Thoracic aorta (tissue), 2 donors: ENCODE results near the gene ZBTB7C. TPM values are rescaled to one million over a fixed set of nuclear protein-coding genes. Genes with fewer than 3 reads are reported as not detected.

Experiments used
- ATAC-seq: fragments of 150-250 bp; one replicate; pipeline ENCODE4 v1.8.0; 2017; ENCODE audit warnings: low read depth; ENCODE audit not compliant: insufficient number of reproducible peaks, low FRiP score
- DNase-seq: peaks from one replicate; pipeline ENCODE4 v3.0.0-alpha.2; 2020; ENCODE audit warnings: low spot score
- H3K27ac ChIP-seq, 2 donors: fragments of 200-600 bp; sonication (generic); 1 replicate in 1 of 2; 2 replicates in 1 of 2; pipeline ENCODE4 v1.5.1; 2016; ENCODE audit warnings: mild to moderate bottlenecking in 2 of 2, moderate library complexity in 2 of 2
- H3K27me3 ChIP-seq: fragments of 200-600 bp; sonication (generic); replicated peaks from 2 replicates; pipeline ENCODE4 v1.6.0; 2016; ENCODE audit warnings: mild to moderate bottlenecking; ENCODE audit not compliant: insufficient read depth
- H3K36me3 ChIP-seq: fragments of 200-600 bp; sonication (generic); one replicate; pipeline ENCODE4 v1.5.1; 2016
- H3K4me1 ChIP-seq, 2 donors: fragments of 200-600 bp; sonication (generic); 1 replicate in 1 of 2; 2 replicates in 1 of 2; pipeline versions ENCODE4 v1.5.1 to v1.6.0; 2016; ENCODE audit warnings: low read depth in 2 of 2, mild to moderate bottlenecking in 1 of 2; ENCODE audit not compliant: control insufficient read depth in 1 of 2
- H3K4me3 ChIP-seq: fragments of 200-600 bp; sonication (generic); 2 replicates; pipeline ENCODE4 v1.5.1; 2016; ENCODE audit warnings: mild to moderate bottlenecking
- H3K9me3 ChIP-seq: fragments of 200-600 bp; sonication (generic); 2 replicates; pipeline ENCODE4 v1.5.1; 2016
- total RNA-seq, 2 donors: library from RNA; depleted of rRNA; stranded (reverse); fragments of >200 nt; gene quantifications; one replicate each; pipeline versions ENCODE4 v1.1.0 to v1.2.3, GENCODE V29; 2016
- TF ChIP-seq, protein P1 (sequence below): fragments of 200-600 bp; sonication (generic); IDR thresholded peaks from one replicate; pipeline ENCODE4 v1.5.1; 2019; ENCODE audit warnings: antibody characterized with exemption

Gene ZBTB7C
- total RNA-seq, 2 donors from 2014 or later: 9.6 to 10.9 TPM

DNA sequence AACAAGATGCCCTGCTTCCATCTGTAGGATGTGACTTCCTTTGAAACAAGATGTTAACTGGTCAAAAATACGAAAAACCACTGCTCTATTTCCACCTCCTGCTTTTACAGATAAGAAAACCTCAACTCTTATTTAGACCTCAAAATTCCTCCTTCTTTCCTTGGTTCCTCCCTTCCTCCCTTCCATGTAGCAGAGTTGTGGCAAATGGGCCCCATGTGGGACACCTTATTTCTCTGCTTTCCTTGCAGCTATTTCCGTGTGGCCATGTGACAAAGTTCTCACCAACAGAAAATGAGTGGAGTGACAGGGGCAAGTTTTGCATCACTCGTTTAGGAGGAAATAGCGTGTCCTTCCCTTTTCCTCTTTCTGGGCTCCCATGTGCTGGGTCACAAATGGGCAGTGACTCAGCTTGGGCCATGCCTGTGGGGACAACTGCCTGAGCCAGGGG, 409.4 kb downstream of the ZBTB7C start:
- Histone ChIP-seq H3K27me3 (no peaks in the 10 kb centered on the region), H3K4me3 (no peak overlapping the region), H3K36me3 (no peaks in the 10 kb centered on the region), H3K27ac (no peak overlapping the region), H3K9me3 (peaks cover 5% of the 10 kb centered on the region), H3K4me1 (peaks cover 4 to 14% of the 10 kb centered on the region in 2 donors)
- ATAC-seq (no peak), DNase-seq (no peak)
- TF ChIP-seq, protein P1, sequence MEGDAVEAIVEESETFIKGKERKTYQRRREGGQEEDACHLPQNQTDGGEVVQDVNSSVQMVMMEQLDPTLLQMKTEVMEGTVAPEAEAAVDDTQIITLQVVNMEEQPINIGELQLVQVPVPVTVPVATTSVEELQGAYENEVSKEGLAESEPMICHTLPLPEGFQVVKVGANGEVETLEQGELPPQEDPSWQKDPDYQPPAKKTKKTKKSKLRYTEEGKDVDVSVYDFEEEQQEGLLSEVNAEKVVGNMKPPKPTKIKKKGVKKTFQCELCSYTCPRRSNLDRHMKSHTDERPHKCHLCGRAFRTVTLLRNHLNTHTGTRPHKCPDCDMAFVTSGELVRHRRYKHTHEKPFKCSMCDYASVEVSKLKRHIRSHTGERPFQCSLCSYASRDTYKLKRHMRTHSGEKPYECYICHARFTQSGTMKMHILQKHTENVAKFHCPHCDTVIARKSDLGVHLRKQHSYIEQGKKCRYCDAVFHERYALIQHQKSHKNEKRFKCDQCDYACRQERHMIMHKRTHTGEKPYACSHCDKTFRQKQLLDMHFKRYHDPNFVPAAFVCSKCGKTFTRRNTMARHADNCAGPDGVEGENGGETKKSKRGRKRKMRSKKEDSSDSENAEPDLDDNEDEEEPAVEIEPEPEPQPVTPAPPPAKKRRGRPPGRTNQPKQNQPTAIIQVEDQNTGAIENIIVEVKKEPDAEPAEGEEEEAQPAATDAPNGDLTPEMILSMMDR: no peak

DNA sequence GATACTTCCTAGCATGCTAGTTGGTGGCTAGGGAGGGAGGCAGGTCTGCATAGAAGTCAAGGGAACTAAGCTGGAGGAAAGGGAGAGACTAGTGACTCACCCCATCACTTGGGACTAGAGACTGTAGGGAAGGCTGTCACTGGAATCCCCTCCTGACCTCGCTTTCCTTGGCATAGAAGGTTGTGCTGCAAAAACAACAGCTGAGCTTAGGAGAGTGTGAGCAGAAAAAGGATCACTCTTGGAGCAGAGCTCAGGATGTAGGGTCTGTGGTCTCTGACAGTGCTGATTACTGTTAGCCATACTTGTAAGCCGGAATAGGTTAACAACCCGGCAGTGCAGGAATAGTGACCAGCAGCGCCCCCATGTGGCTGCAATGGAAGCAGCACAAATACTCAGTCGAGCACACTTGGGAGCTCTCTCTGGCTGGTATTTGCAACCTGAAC, 411.8 kb downstream of the ZBTB7C start:
- Histone ChIP-seq H3K27me3 (no peaks in the 10 kb centered on the region), H3K9me3 (peaks cover 5% of the 10 kb centered on the region), H3K27ac (no peak overlapping the region), H3K36me3 (no peaks in the 10 kb centered on the region), H3K4me3 (no peak overlapping the region), H3K4me1 (no peaks in the 10 kb centered on the region)
- TF ChIP-seq, protein P1: peak; percentile 12
- ATAC-seq (no peak), DNase-seq (no peak)

DNA sequence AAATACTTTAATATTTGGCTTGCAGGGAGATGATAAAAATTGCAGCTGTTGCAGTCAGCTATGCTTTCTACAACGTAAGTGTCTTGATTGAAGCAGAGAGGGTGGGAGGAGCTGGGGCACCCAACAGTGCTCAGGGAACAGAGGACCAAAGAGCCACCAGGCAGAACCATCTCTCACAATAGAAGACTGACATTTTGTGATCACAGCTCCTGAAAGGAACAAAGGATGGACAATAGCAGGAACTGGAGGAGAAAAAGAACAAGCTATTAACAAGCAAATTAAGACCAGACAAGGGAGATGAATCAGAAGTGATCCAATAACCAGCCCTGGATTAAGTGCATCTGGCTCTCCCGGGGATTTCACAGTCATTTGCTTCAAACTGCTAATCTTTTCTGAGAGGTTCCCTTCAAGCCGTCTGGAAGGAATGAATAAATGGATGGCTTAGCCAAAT, 413.1 kb downstream of the ZBTB7C start:
- Histone ChIP-seq H3K27me3 (no peaks in the 10 kb centered on the region), H3K4me1 (no peaks in the 10 kb centered on the region), H3K27ac (no peak overlapping the region), H3K4me3 (no peak overlapping the region), H3K36me3 (no peaks in the 10 kb centered on the region), H3K9me3 (peaks cover 5% of the 10 kb centered on the region)
- no peak for ATAC-seq
- DNase-seq: no peak
- TF ChIP-seq, protein P1: no peak

DNA sequence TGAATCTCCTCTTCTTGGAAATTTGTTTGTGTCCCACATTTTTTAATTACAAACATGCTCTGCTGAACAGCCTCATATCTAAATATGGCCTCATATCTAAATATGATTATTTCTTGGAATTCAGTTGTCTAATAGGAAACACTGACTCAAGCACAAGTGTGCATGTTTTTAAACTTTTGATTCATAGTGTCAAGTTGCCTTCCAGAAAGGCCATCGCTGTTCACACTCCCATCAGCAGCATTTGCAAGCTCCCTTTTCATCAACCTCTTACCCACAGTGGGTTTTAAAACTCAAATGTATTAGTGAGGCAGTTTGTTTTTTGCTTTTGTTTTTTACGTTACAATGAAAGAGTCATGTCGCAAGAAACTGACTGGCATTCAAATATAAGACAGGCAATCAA, 413.5 kb downstream of the ZBTB7C start:
- Histone ChIP-seq H3K27ac (no peak overlapping the region), H3K9me3 (peaks cover 5% of the 10 kb centered on the region), H3K4me1 (no peaks in the 10 kb centered on the region), H3K27me3 (no peaks in the 10 kb centered on the region), H3K4me3 (no peak overlapping the region), H3K36me3 (no peaks in the 10 kb centered on the region)
- ATAC-seq (no peak), DNase-seq (no peak)
- TF ChIP-seq, protein P1: no peak

DNA sequence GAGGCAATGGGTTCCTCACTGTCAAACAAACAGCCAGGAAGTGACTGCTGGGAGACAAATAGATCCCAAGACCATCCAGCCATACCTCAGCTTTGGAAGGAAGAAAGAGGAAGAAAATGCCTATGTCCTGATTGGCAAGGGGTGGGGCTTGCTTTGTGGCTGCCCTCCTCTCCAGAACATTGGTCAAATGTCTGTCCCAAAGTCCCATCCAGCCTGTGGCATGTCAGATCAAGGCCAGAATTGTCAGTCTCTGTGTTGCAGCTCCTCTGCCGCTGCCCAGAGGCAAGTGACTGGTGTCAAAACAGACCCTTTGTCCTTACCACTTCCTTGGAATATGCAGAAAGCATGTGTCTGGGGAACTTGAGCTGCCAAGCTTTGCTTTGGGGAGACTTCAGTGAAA, 415.8 kb downstream of the ZBTB7C start:
- Histone ChIP-seq H3K9me3 (peaks cover 5% of the 10 kb centered on the region), H3K4me1 (no peaks in the 10 kb centered on the region), H3K36me3 (no peaks in the 10 kb centered on the region), H3K4me3 (no peak overlapping the region), H3K27ac (no peak overlapping the region), H3K27me3 (no peaks in the 10 kb centered on the region)
- TF ChIP-seq, protein P1: no peak
- DNase-seq (no peak), ATAC-seq (no peak)
